H9 (cell line): ENCODE results near the gene LRRC37A. TPM values are rescaled to one million over a fixed set of nuclear protein-coding genes. Genes with fewer than 3 reads are reported as not detected.
"Not testable (repeated sequence)": the region's sequence is repeated elsewhere in the genome, so short reads cannot be mapped to it uniquely, and the experiment has no call there.

Source experiments
- DNase-seq: peaks from one replicate; pipeline ENCODE4 v3.0.0-alpha.2; 2017
- H2AFZ ChIP-seq: one replicate; pipeline ENCODE4 v1.6.1; 2013; ENCODE audit warnings: mild to moderate bottlenecking, low read length, control low read depth, moderate library complexity
- H2AK5ac ChIP-seq: 2 replicates; pipeline ENCODE4 v1.6.1; 2013; ENCODE audit warnings: low read length, control low read depth, mixed read lengths; ENCODE audit not compliant: insufficient read length
- H2BK120ac ChIP-seq: one replicate; pipeline ENCODE4 v1.6.1; 2013; ENCODE audit warnings: low read depth, mild to moderate bottlenecking, low read length, control low read depth, inconsistent platforms; ENCODE audit not compliant: poor library complexity, severe bottlenecking
- H2BK12ac ChIP-seq: 2 replicates; pipeline ENCODE4 v1.6.1; 2013; ENCODE audit warnings: low read length, control low read depth, mixed read lengths, low read depth; ENCODE audit not compliant: insufficient read length
- H2BK15ac ChIP-seq: 2 replicates; pipeline ENCODE4 v1.6.1; 2013; ENCODE audit warnings: low read depth, low read length, control low read depth
- H2BK20ac ChIP-seq: one replicate; pipeline ENCODE4 v1.6.1; 2013; ENCODE audit warnings: low read depth, mild to moderate bottlenecking, low read length, control low read depth, inconsistent platforms; ENCODE audit not compliant: poor library complexity, severe bottlenecking
- H2BK5ac ChIP-seq: 2 replicates; pipeline ENCODE4 v1.6.1; 2013; ENCODE audit warnings: low read length, control low read depth, mixed read lengths; ENCODE audit not compliant: insufficient read length
- H3K14ac ChIP-seq: 2 replicates; pipeline ENCODE4 v1.6.1; 2013; ENCODE audit warnings: low read length, control low read depth; ENCODE audit not compliant: insufficient read depth
- H3K18ac ChIP-seq: 2 replicates; pipeline ENCODE4 v1.6.1; 2013; ENCODE audit warnings: low read depth, mild to moderate bottlenecking, mixed read lengths, low read length, control low read depth; ENCODE audit not compliant: insufficient read length
- H3K23ac ChIP-seq: 2 replicates; pipeline ENCODE4 v1.6.1; 2013; ENCODE audit warnings: low read length, control low read depth, mixed read lengths, low read depth; ENCODE audit not compliant: insufficient read length
- H3K23me2 ChIP-seq: 2 replicates; pipeline ENCODE4 v1.6.1; 2013; ENCODE audit warnings: low read depth, mild to moderate bottlenecking, mixed read lengths, low read length, control low read depth; ENCODE audit not compliant: insufficient read length, poor library complexity, severe bottlenecking
- H3K27ac ChIP-seq: 2 replicates; pipeline ENCODE4 v1.5.1; 2013; ENCODE audit warnings: low read length, control low read depth, mixed read lengths, low read depth; ENCODE audit not compliant: insufficient read length
- H3K27me3 ChIP-seq: 2 replicates; pipeline ENCODE4 v1.6.1; 2013; ENCODE audit warnings: low read length, control low read depth, inconsistent platforms; ENCODE audit not compliant: insufficient read depth
- H3K4ac ChIP-seq: 2 replicates; pipeline ENCODE4 v1.6.1; 2013; ENCODE audit warnings: low read depth, mild to moderate bottlenecking, control low read depth, inconsistent platforms, low read length, moderate library complexity
- H3K4me1 ChIP-seq: 2 replicates; pipeline ENCODE4 v1.6.1; 2013; ENCODE audit warnings: low read length, control low read depth, inconsistent platforms; ENCODE audit not compliant: insufficient read depth
- H3K4me2 ChIP-seq: 2 replicates; pipeline ENCODE4 v1.6.1; 2013; ENCODE audit warnings: low read length, control low read depth, mixed read lengths; ENCODE audit not compliant: insufficient read length, insufficient read depth
- H3K56ac ChIP-seq: 2 replicates; pipeline ENCODE4 v1.6.1; 2013; ENCODE audit warnings: low read depth, mild to moderate bottlenecking, mixed read lengths, low read length, control low read depth; ENCODE audit not compliant: insufficient read length
- H3K79me1 ChIP-seq: 2 replicates; pipeline ENCODE4 v1.6.1; 2013; ENCODE audit warnings: low read depth, mild to moderate bottlenecking, moderate library complexity, low read length, control low read depth, inconsistent platforms; ENCODE audit not compliant: insufficient read depth, poor library complexity, severe bottlenecking
- H3K79me2 ChIP-seq: 2 replicates; pipeline ENCODE4 v1.6.1; 2013; ENCODE audit warnings: low read length, control low read depth, inconsistent platforms; ENCODE audit not compliant: insufficient read depth
- H3K9ac ChIP-seq: 2 replicates; pipeline ENCODE4 v1.6.1; 2013; ENCODE audit warnings: low read length, control low read depth, mixed read lengths; ENCODE audit not compliant: insufficient read length; ENCODE audit errors: extremely low read depth
- H3K9me3 ChIP-seq: one replicate; pipeline ENCODE4 v1.6.1; 2013; ENCODE audit warnings: low read depth, low read length, inconsistent platforms; ENCODE audit not compliant: control insufficient read depth
- H3T11ph ChIP-seq: one replicate; pipeline ENCODE4 v1.6.1; 2013; ENCODE audit warnings: mild to moderate bottlenecking, low read length, control low read depth, inconsistent platforms
- H4K20me1 ChIP-seq: one replicate; pipeline ENCODE4 v1.6.1; 2013; ENCODE audit not compliant: control insufficient read depth, insufficient read length, insufficient read depth
- H4K5ac ChIP-seq: 2 replicates; pipeline ENCODE4 v1.6.1; 2013; ENCODE audit warnings: low read depth, mild to moderate bottlenecking, mixed read lengths, low read length, control low read depth; ENCODE audit not compliant: insufficient read length
- H4K8ac ChIP-seq: replicated peaks from 2 replicates; pipeline ENCODE4 v1.6.1; 2013; ENCODE audit warnings: low read length, control low read depth, mixed read lengths, low read depth; ENCODE audit not compliant: insufficient read length
- H4K91ac ChIP-seq: 2 replicates; pipeline ENCODE4 v1.6.1; 2013; ENCODE audit warnings: low read depth, mild to moderate bottlenecking, moderate library complexity, mixed read lengths, low read length, control low read depth; ENCODE audit not compliant: insufficient read length
- H3K27ac Mint-ChIP-seq, 3 experiments: 2 replicates in 2 of 3; 3 replicates in 1 of 3; pipeline ENCODE4 v1.8.0; 2020 to 2021; ENCODE audit warnings: mixed read lengths in 3 of 3, mild to moderate bottlenecking in 1 of 3, moderate library complexity in 1 of 3
- H3K27me3 Mint-ChIP-seq: 2 replicates; pipeline ENCODE4 v1.8.0; 2021; ENCODE audit warnings: low read depth, mild to moderate bottlenecking, moderate library complexity, mixed read lengths
- H3K36me3 Mint-ChIP-seq, 3 experiments: 2 replicates in 2 of 3; 3 replicates in 1 of 3; pipeline ENCODE4 v1.8.0; 2020 to 2021; ENCODE audit warnings: low read depth in 3 of 3, mixed read lengths in 3 of 3; ENCODE audit not compliant: insufficient read depth in 1 of 3
- H3K4me1 Mint-ChIP-seq, 2 experiments: 2 replicates each; pipeline ENCODE4 v1.8.0; 2020; ENCODE audit warnings: mixed read lengths in 2 of 2
- H3K4me3 Mint-ChIP-seq, 2 experiments: 2 replicates in 1 of 2; 3 replicates in 1 of 2; pipeline ENCODE4 v1.8.0; 2020 to 2021; ENCODE audit warnings: mild to moderate bottlenecking in 2 of 2, mixed read lengths in 2 of 2, moderate library complexity in 1 of 2
- H3K9me3 Mint-ChIP-seq, 2 experiments: 2 replicates in 1 of 2; 3 replicates in 1 of 2; pipeline ENCODE4 v1.8.0; 2020; ENCODE audit warnings: mild to moderate bottlenecking in 2 of 2, mixed read lengths in 2 of 2, moderate library complexity in 1 of 2
- WGBS: extraction: QIAGEN DNeasy Blood & Tissue Kit; methylation state at CpG from one replicate; pipeline ENCODE4 v1.1.7; 2013; ENCODE audit warnings: missing lambda C conversion rate, low lambda C conversion rate, mixed read lengths; ENCODE audit not compliant: insufficient read length; ENCODE audit errors: extremely low coverage; 5-methylcytosine and 5-hydroxymethylcytosine counted together
- total RNA-seq: library from RNA; stranded (reverse); gene quantifications from 2 replicates; pipeline ENCODE4 v1.2.1, GENCODE V29; 2021

LRRC37A gene
- total RNA-seq, 1 experiment from 2014 or later = 1.9 TPM

GRCh38 chr17:46284467-46284866 lies 10.5 kb upstream of the LRRC37A start:
- not testable (repeated sequence) for H2BK20ac ChIP-seq, H3K27me3 Mint-ChIP-seq, H4K5ac ChIP-seq, H3K4me2 ChIP-seq, H3K56ac ChIP-seq, H3K36me3 Mint-ChIP-seq, H4K20me1 ChIP-seq, H4K8ac ChIP-seq, H3K9ac ChIP-seq, H3K9me3 Mint-ChIP-seq, H2BK120ac ChIP-seq, H2BK12ac ChIP-seq, H2BK15ac ChIP-seq, H3K27ac Mint-ChIP-seq, H3K4me3 Mint-ChIP-seq, H3K4ac ChIP-seq, H2AFZ ChIP-seq, H3K23ac ChIP-seq, H3T11ph ChIP-seq, DNase-seq, H3K9me3 ChIP-seq, H3K79me2 ChIP-seq, H3K23me2 ChIP-seq, H3K4me1 ChIP-seq, H3K18ac ChIP-seq, H4K91ac ChIP-seq, H3K14ac ChIP-seq, H2AK5ac ChIP-seq, H3K27ac ChIP-seq, H3K27me3 ChIP-seq, H2BK5ac ChIP-seq, H3K79me1 ChIP-seq
- no CpG with 5 or more reads among the region's 1 CpG for WGBS
- H3K4me1 Mint-ChIP-seq = peaks cover 10 to 14% of the 10 kb centered on the region in 2 experiments

GRCh38 chr17:46285500-46285899 lies 9.4 kb upstream of the LRRC37A start:
- no CpG with 5 or more reads among the region's 2 CpGs for WGBS
- H3K27ac Mint-ChIP-seq, H2AFZ ChIP-seq, H3K14ac ChIP-seq, H3K4ac ChIP-seq, H3K23ac ChIP-seq, H3K23me2 ChIP-seq, H3K4me3 Mint-ChIP-seq, H3K79me1 ChIP-seq, H3K18ac ChIP-seq, H2BK120ac ChIP-seq, H4K91ac ChIP-seq, DNase-seq, H2BK15ac ChIP-seq, H4K20me1 ChIP-seq, H3K4me2 ChIP-seq, H3K27me3 ChIP-seq, H3K4me1 ChIP-seq, H3T11ph ChIP-seq, H3K9me3 Mint-ChIP-seq, H3K9me3 ChIP-seq, H3K27ac ChIP-seq, H3K56ac ChIP-seq, H3K27me3 Mint-ChIP-seq, H4K8ac ChIP-seq, H2BK12ac ChIP-seq, H2AK5ac ChIP-seq, H3K79me2 ChIP-seq, H4K5ac ChIP-seq, H2BK20ac ChIP-seq, H3K36me3 Mint-ChIP-seq, H3K9ac ChIP-seq: not testable (repeated sequence)
- H3K4me1 Mint-ChIP-seq = peaks cover 10 to 14% of the 10 kb centered on the region in 2 experiments
- H2BK5ac ChIP-seq = peak overlapping the region; percentile 83
